Uterus (tissue), 2 donors: ENCODE data around the gene GPRASP2.

Experiments used
- POLR2A ChIP-seq, 2 donors: fragments of 450-650 bp; IDR thresholded peaks; one replicate each; pipeline ENCODE4 v1.6.1; 2016; ENCODE audit warnings: antibody characterized with exemption in 2 of 2, mild to moderate bottlenecking in 1 of 2, moderate library complexity in 1 of 2
- TF ChIP-seq, protein P1 (sequence below), 4 experiments: fragments of 200-600 bp in 2 of 4; fragments of 450-650 bp in 2 of 4; sonication (generic) in 2 of 4; IDR thresholded peaks; one replicate each; pipeline ENCODE4 v1.5.1; 2016 to 2019; ENCODE audit warnings: antibody characterized with exemption in 4 of 4, mild to moderate bottlenecking in 2 of 4, moderate library complexity in 1 of 4

- TF ChIP-seq, protein P1, sequence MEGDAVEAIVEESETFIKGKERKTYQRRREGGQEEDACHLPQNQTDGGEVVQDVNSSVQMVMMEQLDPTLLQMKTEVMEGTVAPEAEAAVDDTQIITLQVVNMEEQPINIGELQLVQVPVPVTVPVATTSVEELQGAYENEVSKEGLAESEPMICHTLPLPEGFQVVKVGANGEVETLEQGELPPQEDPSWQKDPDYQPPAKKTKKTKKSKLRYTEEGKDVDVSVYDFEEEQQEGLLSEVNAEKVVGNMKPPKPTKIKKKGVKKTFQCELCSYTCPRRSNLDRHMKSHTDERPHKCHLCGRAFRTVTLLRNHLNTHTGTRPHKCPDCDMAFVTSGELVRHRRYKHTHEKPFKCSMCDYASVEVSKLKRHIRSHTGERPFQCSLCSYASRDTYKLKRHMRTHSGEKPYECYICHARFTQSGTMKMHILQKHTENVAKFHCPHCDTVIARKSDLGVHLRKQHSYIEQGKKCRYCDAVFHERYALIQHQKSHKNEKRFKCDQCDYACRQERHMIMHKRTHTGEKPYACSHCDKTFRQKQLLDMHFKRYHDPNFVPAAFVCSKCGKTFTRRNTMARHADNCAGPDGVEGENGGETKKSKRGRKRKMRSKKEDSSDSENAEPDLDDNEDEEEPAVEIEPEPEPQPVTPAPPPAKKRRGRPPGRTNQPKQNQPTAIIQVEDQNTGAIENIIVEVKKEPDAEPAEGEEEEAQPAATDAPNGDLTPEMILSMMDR (IDR thresholded peaks at IDR 0.05): no peak
- no peak for TF ChIP-seq POLR2A (IDR thresholded peaks at IDR 0.05)
Observed at GRCh38 chrX:102669526-102669925, 42.7 kb upstream of the GPRASP2 start.
